Measurements from ENCODE around the gene GABRD. TPM values are rescaled to one million over a fixed set of nuclear protein-coding genes. Genes with fewer than 3 reads are reported as not detected.

GABRD gene
- total RNA-seq, 2 experiments from 2014 or later, result not detected

DNA sequence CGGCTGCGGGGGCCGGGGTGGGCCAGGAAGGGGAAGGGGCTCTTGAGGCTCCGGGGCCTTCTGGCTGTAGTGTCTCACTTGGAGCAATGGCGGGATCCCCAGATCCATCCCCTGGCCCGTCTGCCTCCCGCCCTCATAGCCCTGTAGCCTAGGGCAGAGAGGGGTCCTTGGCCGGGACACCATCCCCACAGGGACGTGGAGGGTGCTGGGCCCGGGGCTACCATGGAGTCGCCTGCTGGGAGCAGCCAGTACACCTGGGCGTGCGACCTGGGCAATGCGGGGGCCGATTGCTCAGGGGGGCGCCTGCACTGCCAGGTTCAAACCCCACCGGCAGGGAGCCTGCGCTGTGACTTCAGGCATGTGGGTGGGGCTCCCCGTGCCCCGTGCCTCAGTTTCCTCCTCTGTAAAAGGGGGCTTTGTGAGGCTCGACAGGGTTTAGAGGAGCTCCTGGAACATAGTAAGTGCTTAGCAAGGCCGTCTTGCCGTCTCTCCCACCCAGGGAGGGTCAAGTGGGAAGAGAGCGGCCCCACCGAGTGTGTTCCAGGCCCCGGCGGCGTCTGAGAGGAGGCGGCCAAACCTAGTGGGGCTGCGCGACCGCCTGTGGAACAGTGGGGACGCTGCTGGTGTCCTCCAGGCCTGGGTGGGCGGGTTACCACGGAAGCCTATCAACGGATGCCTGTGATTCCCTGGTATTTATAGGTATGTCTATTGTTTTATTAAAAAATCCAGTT lies 51.8 kb downstream of the GABRD start:
- no peaks in the 10 kb centered on the region for H3K27me3 Mint-ChIP-seq (ENCODE audit: low read depth)
- H3K4me3 Mint-ChIP-seq, result no peak overlapping the region
- H3K27ac Mint-ChIP-seq, result no peak overlapping the region
- ATAC-seq (no peak), DNase-seq (no peak)
- H3K4me1 Mint-ChIP-seq (ENCODE audit: low read depth), result no peaks in the 10 kb centered on the region
- POLR2A ChIA-PET, result no interaction called here
- H3K9me3 Mint-ChIP-seq (ENCODE audit: insufficient read depth), result no peaks in the 10 kb centered on the region
- no peaks in the 10 kb centered on the region for H3K36me3 Mint-ChIP-seq (ENCODE audit: low read depth)
- CTCF ChIA-PET, result interaction anchor here (1.0 to 1.3 kb wide), 2 partner anchors 26 to 110 kb away, joined by 4 to 5 read pairs; no protein-coding TSS in a partner anchor

DNA sequence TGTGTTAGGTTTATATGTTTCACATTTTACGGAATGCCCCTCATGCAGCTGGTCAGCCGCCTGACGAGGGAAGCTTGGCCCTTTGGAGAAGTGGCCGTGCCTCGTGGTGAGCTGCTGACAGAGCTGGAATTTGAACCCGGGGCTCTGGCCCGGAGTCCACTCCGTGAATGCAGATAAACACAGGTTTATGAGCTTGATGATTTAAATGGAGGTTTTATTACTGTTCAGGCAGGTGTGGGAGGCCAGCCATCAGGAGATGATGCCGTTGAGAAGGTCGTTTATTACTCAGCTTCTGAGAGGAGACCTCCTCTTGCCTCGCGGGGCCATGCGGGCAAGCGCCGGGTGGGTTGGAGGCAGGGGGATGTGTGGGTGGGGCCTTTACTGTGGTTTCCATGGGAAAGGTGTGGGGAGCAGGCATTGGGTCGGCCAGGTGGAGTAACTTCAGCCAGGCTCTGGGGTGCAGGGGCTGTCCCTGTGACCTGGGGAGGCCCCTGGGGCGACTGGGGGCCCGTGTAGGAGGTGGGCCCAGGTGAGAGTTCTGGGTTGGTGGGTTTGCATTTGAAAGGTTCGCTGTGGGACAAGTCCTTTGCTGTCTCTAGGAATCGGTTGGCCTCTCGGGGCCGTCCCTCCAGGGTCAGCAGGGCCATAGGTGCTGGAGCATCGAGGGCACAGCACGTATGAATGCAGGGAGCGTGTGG lies 53.1 kb downstream of the GABRD start:
- peaks cover 6% of the 10 kb centered on the region for H3K9me3 Mint-ChIP-seq (ENCODE audit: insufficient read depth)
- no peaks in the 10 kb centered on the region for H3K4me1 Mint-ChIP-seq (ENCODE audit: low read depth)
- CTCF ChIA-PET, result interaction anchor here (1.0 to 1.3 kb wide), 2 partner anchors 27 to 112 kb away, joined by 4 to 5 read pairs; no protein-coding TSS in a partner anchor
- POLR2A ChIA-PET, result no interaction called here
- DNase-seq (no peak), ATAC-seq (no peak)
- H3K36me3 Mint-ChIP-seq (ENCODE audit: low read depth), result peaks cover 6% of the 10 kb centered on the region
- no peaks in the 10 kb centered on the region for H3K27me3 Mint-ChIP-seq (ENCODE audit: low read depth)
- no peak overlapping the region for H3K27ac Mint-ChIP-seq
- no peak overlapping the region for H3K4me3 Mint-ChIP-seq

DNA sequence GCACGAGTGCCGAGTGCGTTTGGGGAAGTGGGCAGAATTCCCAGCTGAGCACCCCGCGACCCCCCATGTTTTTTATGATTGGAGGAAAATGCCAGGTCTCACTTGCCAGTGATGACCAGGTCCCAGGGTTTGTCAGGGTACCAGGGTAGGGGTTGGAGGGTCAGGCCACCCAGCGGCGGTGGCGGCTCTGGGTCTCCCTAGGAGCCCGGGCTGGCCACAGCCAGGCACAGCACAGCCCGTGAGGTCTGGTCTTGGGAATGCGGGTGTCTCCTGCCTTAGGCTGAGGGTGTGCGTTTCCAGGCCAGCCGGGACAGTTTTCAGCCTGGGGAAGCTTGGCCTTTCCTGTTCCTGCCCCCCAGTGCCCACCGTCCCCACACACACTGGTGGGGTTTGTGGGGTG lies 53.7 kb downstream of the GABRD start:
- no peak overlapping the region for H3K27ac Mint-ChIP-seq
- no peaks in the 10 kb centered on the region for H3K4me1 Mint-ChIP-seq (ENCODE audit: low read depth)
- H3K27me3 Mint-ChIP-seq (ENCODE audit: low read depth), result no peaks in the 10 kb centered on the region
- ATAC-seq (no peak), DNase-seq (no peak)
- CTCF ChIA-PET, result no interaction called here
- peaks cover 13% of the 10 kb centered on the region for H3K9me3 Mint-ChIP-seq (ENCODE audit: insufficient read depth)
- peaks cover 9% of the 10 kb centered on the region for H3K36me3 Mint-ChIP-seq (ENCODE audit: low read depth)
- POLR2A ChIA-PET, result no interaction called here
- no peak overlapping the region for H3K4me3 Mint-ChIP-seq

DNA sequence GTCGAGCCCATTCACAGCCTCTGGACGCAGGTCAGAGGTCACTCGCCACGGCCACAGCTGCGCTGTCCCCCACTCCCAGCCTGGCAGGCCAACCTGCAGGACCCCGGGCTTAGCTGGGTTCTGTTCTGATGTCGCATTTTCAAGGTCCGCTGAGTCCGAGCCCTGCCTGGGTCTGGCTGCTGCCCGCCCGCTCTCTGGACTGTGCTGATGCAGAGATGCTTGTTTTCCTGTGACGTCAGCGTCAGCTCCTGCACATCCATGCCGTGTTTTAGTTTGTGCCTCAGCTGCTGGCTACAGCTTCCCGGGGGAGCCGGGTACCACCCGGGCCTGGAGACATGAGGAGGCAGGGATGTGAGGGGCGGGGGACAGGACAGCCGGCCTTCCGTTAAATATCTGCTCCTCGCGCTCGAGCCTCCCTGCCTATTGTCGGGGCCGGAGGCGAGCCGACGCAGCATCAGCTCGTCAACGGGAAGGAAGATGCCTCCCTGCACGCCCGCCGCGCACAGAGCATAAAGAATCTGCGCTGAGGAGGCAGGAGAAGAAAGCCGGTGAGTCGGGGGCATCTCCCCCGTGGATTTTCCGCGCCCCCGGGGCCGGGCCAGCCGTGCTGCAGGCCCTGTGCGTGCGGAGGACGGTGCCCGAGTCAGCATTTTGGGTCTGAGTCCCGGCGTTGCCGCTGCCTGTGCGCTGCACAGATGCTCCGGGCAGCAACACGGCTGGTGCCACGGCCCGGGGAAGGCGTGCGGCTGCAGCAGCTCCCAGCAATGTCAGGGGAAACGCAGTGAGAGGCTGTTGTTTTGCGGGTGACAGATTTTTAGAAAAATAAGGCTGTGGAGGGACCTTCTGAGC lies 54.5 kb downstream of the GABRD start:
- CTCF ChIA-PET, result no interaction called here
- H3K4me1 Mint-ChIP-seq (ENCODE audit: low read depth), result no peaks in the 10 kb centered on the region
- no peak for ATAC-seq
- H3K36me3 Mint-ChIP-seq (ENCODE audit: low read depth), result peaks cover 9% of the 10 kb centered on the region
- H3K9me3 Mint-ChIP-seq (ENCODE audit: insufficient read depth), result peaks cover 20% of the 10 kb centered on the region
- H3K4me3 Mint-ChIP-seq, result no peak overlapping the region
- no peak overlapping the region for H3K27ac Mint-ChIP-seq
- H3K27me3 Mint-ChIP-seq (ENCODE audit: low read depth), result no peaks in the 10 kb centered on the region
- DNase-seq, result no peak
- POLR2A ChIA-PET, result no interaction called here

DNA sequence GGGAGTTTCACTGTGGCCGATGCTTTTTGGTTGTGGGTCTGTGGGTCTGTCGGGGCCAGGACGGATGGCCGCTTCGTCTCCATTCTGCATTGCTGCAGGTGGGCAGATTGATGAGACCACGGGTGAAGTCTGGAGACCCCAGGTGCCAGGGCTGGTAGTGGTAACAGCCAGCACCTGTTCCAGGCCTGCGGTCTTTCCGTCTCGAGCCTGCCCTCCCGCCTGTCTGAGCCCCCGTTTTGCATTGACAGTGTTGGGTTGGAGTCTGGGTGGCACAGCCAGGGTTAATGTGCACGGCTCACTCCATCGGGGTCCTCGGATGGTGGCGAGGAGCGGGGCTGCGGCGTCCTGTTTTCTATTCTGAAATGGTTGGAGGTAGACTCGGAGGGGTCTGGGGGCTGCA lies 55.3 kb downstream of the GABRD start:
- Mint-ChIP-seq H3K4me3 (no peak overlapping the region), H3K36me3 (ENCODE audit: low read depth) (peaks cover 9% of the 10 kb centered on the region), H3K4me1 (ENCODE audit: low read depth) (no peaks in the 10 kb centered on the region), H3K27ac (no peak overlapping the region), H3K9me3 (ENCODE audit: insufficient read depth) (peaks cover 20% of the 10 kb centered on the region), H3K27me3 (ENCODE audit: low read depth) (no peaks in the 10 kb centered on the region)
- CTCF ChIA-PET, result no interaction called here
- DNase-seq, result no peak
- no peak for ATAC-seq
- POLR2A ChIA-PET, result no interaction called here

GRCh38 chr1:2074944-2075740 lies 56.0 kb downstream of the GABRD start:
- ChIA-PET CTCF (no interaction called here), POLR2A (no interaction called here)
- no peak overlapping the region for H3K27ac Mint-ChIP-seq

DNA sequence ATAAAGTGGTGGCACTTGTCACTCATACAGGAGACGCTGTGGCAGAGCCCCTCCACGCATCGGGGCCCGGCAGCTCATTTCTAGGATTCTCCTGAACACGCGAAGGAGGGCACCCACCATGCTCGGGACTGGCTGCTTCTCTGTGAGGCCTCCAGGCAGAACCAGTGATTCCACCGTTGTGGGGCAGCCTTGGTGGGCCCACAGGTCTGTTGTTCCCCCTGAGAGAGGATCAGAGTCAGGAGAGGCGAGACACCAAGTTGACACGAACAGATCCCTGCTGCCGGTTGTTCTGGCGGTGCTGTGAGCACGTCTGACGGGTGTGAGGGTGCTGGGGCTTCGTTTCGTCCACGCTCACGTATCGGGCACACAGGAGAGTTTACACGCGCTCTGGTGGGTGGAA lies 57.7 kb downstream of the GABRD start:
- Mint-ChIP-seq H3K36me3 (ENCODE audit: low read depth) (peaks cover 9% of the 10 kb centered on the region), H3K4me1 (ENCODE audit: low read depth) (no peaks in the 10 kb centered on the region), H3K27me3 (ENCODE audit: low read depth) (no peaks in the 10 kb centered on the region), H3K9me3 (ENCODE audit: insufficient read depth) (peaks cover 20% of the 10 kb centered on the region), H3K27ac (no peak overlapping the region), H3K4me3 (no peak overlapping the region)
- ATAC-seq, result no peak
- no peak for DNase-seq
- POLR2A ChIA-PET, result no interaction called here
- CTCF ChIA-PET, result no interaction called here

More at GRCh38 chr1:2074944-2075740, 56.0 kb downstream of the GABRD start:
- Mint-ChIP-seq H3K4me1 (ENCODE audit: low read depth) (no peaks in the 10 kb centered on the region), H3K9me3 (ENCODE audit: insufficient read depth) (peaks cover 20% of the 10 kb centered on the region), H3K36me3 (ENCODE audit: low read depth) (peaks cover 9% of the 10 kb centered on the region), H3K4me3 (no peak overlapping the region), H3K27me3 (ENCODE audit: low read depth) (no peaks in the 10 kb centered on the region)
- DNase-seq (no peak), ATAC-seq (no peak)

DNA sequence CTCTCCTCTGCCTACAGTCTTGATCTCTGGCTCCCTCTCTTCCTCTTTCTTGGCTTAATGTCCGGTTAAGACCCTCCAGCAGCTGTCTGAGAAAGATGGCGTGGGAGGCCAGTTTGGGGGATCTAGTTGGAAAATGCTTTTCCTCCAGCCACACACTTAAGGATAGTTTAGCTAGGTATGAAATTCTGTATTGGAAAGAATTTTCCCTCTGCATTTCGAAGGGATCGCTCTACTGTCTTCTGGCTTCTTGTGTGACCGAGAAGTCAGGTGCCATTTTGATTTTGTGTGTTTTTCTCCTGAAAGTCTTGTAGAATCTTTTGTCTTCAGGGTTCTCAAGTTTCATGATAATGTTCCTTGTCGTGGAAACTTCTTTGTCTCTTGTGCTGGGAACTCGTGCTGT lies 59.0 kb downstream of the GABRD start:
- no peak for ATAC-seq
- Mint-ChIP-seq H3K27ac (no peak overlapping the region), H3K4me3 (no peak overlapping the region), H3K4me1 (ENCODE audit: low read depth) (no peaks in the 10 kb centered on the region), H3K36me3 (ENCODE audit: low read depth) (peaks cover 9% of the 10 kb centered on the region), H3K27me3 (ENCODE audit: low read depth) (no peaks in the 10 kb centered on the region), H3K9me3 (ENCODE audit: insufficient read depth) (peaks cover 20% of the 10 kb centered on the region)
- POLR2A ChIA-PET, result no interaction called here
- CTCF ChIA-PET, result interaction anchor here (1.0 kb wide), 1 partner anchor 33 kb away, joined by 3 read pairs; no protein-coding TSS in a partner anchor
- no peak for DNase-seq

- no peak overlapping the region for H3K27ac Mint-ChIP-seq
- H3K36me3 Mint-ChIP-seq (ENCODE audit: low read depth), result peaks cover 9% of the 10 kb centered on the region
- H3K27me3 Mint-ChIP-seq (ENCODE audit: low read depth), result no peaks in the 10 kb centered on the region
- ATAC-seq (no peak), DNase-seq (no peak)
- no peak overlapping the region for H3K4me3 Mint-ChIP-seq
- ChIA-PET POLR2A (no interaction called here), CTCF (no interaction called here)
- H3K9me3 Mint-ChIP-seq (ENCODE audit: insufficient read depth), result peaks cover 20% of the 10 kb centered on the region
- H3K4me1 Mint-ChIP-seq (ENCODE audit: low read depth), result no peaks in the 10 kb centered on the region
These were observed 60.4 kb downstream of the GABRD start for GRCh38 chr1:2079396-2080085.

DNA sequence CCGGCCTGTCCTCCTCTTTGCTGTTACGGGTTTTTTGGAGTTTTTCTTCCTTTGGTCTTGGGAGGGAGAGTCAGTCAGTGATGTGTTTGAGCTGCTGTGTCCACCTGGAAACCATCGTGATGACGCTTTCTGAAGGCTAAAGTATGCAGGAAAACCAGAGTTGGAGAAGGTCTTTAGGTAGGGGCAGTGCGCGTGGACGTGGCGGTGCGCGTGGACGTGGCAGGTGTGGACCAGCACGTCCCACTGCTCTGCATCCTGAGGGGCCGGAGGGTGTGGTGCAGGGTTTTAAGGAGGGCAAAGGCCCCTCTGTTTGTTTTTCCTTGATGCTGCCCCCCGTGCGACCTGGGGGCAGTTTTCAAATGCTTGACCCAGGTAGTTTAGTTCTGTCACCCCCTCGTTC lies 61.0 kb downstream of the GABRD start:
- DNase-seq, result no peak
- ChIA-PET CTCF (no interaction called here), POLR2A (no interaction called here)
- Mint-ChIP-seq H3K36me3 (ENCODE audit: low read depth) (peaks cover 9% of the 10 kb centered on the region), H3K9me3 (ENCODE audit: insufficient read depth) (peaks cover 20% of the 10 kb centered on the region), H3K4me3 (no peak overlapping the region), H3K27ac (no peak overlapping the region), H3K4me1 (ENCODE audit: low read depth) (no peaks in the 10 kb centered on the region), H3K27me3 (ENCODE audit: low read depth) (no peaks in the 10 kb centered on the region)
- no peak for ATAC-seq

All from activated CD8-positive, alpha-beta T cell treated with anti-CD3 and anti-CD28 coated beads, Interleukin-2, amount 10 ng/mL, durations not matched to agents 7 days and 5 days (primary cell).